ENCODE results near the gene YY2. TPM values are rescaled to one million over a fixed set of nuclear protein-coding genes. Genes with fewer than 3 reads are reported as not detected.

The YY2 gene
- total RNA-seq, 1 experiment from 2014 or later = 2.9 TPM

DNA sequence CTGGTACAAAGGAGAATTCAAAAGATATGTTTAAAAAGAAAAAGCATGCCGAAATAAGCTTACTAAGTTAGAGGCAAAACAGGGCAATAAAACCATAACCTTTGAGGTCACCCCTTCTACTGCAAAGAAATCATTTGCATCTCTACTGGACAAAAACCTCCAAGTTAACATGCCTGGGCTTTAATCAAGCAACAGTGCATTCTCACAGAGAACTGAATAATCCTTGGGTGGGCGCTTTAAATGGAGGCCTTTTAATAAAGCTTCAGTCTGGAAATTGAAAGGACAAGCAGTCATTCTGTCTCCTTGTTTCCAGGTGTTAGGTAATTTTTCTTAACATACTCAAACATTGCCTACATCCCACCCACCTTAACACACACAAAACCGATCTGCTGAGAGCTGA lies 50.2 kb downstream of the YY2 start:
- no peak overlapping the region for H3K4me3 Mint-ChIP-seq (ENCODE audit: unreplicated experiment)
- H3K27ac Mint-ChIP-seq (ENCODE audit: low read depth, unreplicated experiment) = no peak overlapping the region
- ChIA-PET POLR2A (interaction anchor here (1.8 kb wide), 1 partner anchor 12 kb away, joined by 6 read pairs; no protein-coding TSS in a partner anchor), CTCF (interaction anchor here (0.6 kb wide), 2 partner anchors 20 to 56 kb away, joined by 3 read pairs; no protein-coding TSS in a partner anchor)
- BruUV-seq (replicated peaks) = no TSS peak
- no peaks in the 10 kb centered on the region for H3K4me1 Mint-ChIP-seq (ENCODE audit: insufficient read depth, unreplicated experiment)
- peaks cover 62% of the 10 kb centered on the region for H3K27me3 Mint-ChIP-seq (ENCODE audit: insufficient read depth, unreplicated experiment)
- intact Hi-C loops (cut with micrococcal nuclease) = no loop called here
- no peaks in the 10 kb centered on the region for H3K9me3 Mint-ChIP-seq (ENCODE audit: unreplicated experiment)
- no peak for DNase-seq (ENCODE audit: unreplicated experiment)
- TF ChIP-seq, protein P1, sequence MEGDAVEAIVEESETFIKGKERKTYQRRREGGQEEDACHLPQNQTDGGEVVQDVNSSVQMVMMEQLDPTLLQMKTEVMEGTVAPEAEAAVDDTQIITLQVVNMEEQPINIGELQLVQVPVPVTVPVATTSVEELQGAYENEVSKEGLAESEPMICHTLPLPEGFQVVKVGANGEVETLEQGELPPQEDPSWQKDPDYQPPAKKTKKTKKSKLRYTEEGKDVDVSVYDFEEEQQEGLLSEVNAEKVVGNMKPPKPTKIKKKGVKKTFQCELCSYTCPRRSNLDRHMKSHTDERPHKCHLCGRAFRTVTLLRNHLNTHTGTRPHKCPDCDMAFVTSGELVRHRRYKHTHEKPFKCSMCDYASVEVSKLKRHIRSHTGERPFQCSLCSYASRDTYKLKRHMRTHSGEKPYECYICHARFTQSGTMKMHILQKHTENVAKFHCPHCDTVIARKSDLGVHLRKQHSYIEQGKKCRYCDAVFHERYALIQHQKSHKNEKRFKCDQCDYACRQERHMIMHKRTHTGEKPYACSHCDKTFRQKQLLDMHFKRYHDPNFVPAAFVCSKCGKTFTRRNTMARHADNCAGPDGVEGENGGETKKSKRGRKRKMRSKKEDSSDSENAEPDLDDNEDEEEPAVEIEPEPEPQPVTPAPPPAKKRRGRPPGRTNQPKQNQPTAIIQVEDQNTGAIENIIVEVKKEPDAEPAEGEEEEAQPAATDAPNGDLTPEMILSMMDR (IDR thresholded peaks at IDR 0.05; ENCODE audit: unreplicated experiment) = no peak
- peaks cover 11% of the 10 kb centered on the region for H3K36me3 Mint-ChIP-seq (ENCODE audit: insufficient read depth, unreplicated experiment)

DNA sequence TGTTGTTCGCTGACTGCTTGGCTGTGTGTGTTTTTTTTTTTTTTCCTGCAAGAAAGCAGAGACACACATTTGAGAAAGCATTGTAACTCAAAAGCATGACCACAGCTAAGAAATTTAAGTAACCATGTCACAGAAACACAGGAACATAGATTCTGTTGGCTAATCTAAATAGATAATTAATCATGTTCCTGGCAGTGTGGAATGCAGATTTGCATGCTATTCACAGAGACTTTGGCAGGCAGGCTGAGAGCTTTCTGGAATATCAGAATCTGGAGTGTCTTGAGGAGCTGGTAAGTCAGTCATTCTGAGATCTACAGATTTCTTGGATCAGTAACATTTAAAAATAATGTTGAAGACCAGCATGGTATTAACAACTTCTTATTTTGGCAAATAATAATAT lies 51.5 kb downstream of the YY2 start:
- ChIA-PET CTCF (interaction anchor here (0.6 to 0.7 kb wide), 2 partner anchors 15 to 16 kb away, joined by 3 read pairs; no protein-coding TSS in a partner anchor), POLR2A (interaction anchor here (0.6 kb wide), 1 partner anchor 38 kb away, joined by 3 read pairs; no protein-coding TSS in a partner anchor)
- H3K4me1 Mint-ChIP-seq (ENCODE audit: insufficient read depth, unreplicated experiment) = no peaks in the 10 kb centered on the region
- intact Hi-C loops (cut with micrococcal nuclease) = no loop called here
- TF ChIP-seq, protein P1 (IDR thresholded peaks at IDR 0.05; ENCODE audit: unreplicated experiment) = no peak
- peaks cover 75% of the 10 kb centered on the region for H3K27me3 Mint-ChIP-seq (ENCODE audit: insufficient read depth, unreplicated experiment)
- DNase-seq (ENCODE audit: unreplicated experiment) = no peak
- H3K4me3 Mint-ChIP-seq (ENCODE audit: unreplicated experiment) = no peak overlapping the region
- H3K36me3 Mint-ChIP-seq (ENCODE audit: insufficient read depth, unreplicated experiment) = peaks cover 11% of the 10 kb centered on the region
- H3K27ac Mint-ChIP-seq (ENCODE audit: low read depth, unreplicated experiment) = no peak overlapping the region
- H3K9me3 Mint-ChIP-seq (ENCODE audit: unreplicated experiment) = no peaks in the 10 kb centered on the region
- no TSS peak for BruUV-seq (replicated peaks)

Other genes starting within 250 kb of the YY2 start
- not detected in 2 replicates for gene KLHL34, start 197.7 kb upstream of the YY2 start, total RNA-seq (2022)
- not detected in 2 replicates for gene SMPX, start 97.9 kb upstream of the YY2 start, total RNA-seq (2022)
- gene MBTPS2, start 16.4 kb upstream of the YY2 start, total RNA-seq (2022) = 21.1 and 21.8 TPM in 2 replicates
- 160 and 181 TPM in 2 replicates for gene SMS, start 84.7 kb downstream of the YY2 start, total RNA-seq (2022)
- 0.69 and 0.89 TPM in 2 replicates for gene PHEX, start 176.3 kb downstream of the YY2 start, total RNA-seq (2022)

All from MCF 10A (cell line).